NB4 (cell line): ENCODE results near the gene EPHA4.

Experiments
- MYC ChIP-seq: IDR thresholded peaks from 2 replicates; pipeline ENCODE4 v1.6.1; 2011; ENCODE audit warnings: low read depth, low read length
- POLR2A ChIP-seq: IDR thresholded peaks from 2 replicates; pipeline ENCODE4 v1.6.1; 2011; ENCODE audit warnings: mild to moderate bottlenecking; ENCODE audit not compliant: insufficient read length; ENCODE audit errors: extremely low read depth
- TF ChIP-seq, protein P1 (sequence below): IDR thresholded peaks from one replicate; pipeline ENCODE4 v1.5.1; 2012; ENCODE audit warnings: low read depth, low read length

- TF ChIP-seq, protein P1, sequence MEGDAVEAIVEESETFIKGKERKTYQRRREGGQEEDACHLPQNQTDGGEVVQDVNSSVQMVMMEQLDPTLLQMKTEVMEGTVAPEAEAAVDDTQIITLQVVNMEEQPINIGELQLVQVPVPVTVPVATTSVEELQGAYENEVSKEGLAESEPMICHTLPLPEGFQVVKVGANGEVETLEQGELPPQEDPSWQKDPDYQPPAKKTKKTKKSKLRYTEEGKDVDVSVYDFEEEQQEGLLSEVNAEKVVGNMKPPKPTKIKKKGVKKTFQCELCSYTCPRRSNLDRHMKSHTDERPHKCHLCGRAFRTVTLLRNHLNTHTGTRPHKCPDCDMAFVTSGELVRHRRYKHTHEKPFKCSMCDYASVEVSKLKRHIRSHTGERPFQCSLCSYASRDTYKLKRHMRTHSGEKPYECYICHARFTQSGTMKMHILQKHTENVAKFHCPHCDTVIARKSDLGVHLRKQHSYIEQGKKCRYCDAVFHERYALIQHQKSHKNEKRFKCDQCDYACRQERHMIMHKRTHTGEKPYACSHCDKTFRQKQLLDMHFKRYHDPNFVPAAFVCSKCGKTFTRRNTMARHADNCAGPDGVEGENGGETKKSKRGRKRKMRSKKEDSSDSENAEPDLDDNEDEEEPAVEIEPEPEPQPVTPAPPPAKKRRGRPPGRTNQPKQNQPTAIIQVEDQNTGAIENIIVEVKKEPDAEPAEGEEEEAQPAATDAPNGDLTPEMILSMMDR = no peak
- no peak for TF ChIP-seq POLR2A
- TF ChIP-seq MYC = no peak
Observed at GRCh38 chr2:221410487-221410886, 161.6 kb downstream of the EPHA4 start.
